CD4-positive, alpha-beta T cell (primary cell): ENCODE data around the gene CASQ2. TPM values are rescaled to one million over a fixed set of nuclear protein-coding genes. Genes with fewer than 3 reads are reported as not detected.

ENCODE experiments used
- ATAC-seq: fragments of 200-7000 bp; cut with Tn5 transposase; one replicate; pipeline ENCODE4 v1.10.0; 2022; ENCODE audit warnings: mild to moderate bottlenecking; ENCODE audit not compliant: poor library complexity
- CTCF ChIA-PET: fragments of 350-600 bp; sonication (Branson Sonifier 250); formaldehyde crosslinking; loops from one replicate; lab custom pipeline; 2021; ENCODE audit warnings: antibody characterized with exemption, inconsistent platforms; lab: Charles Lee
- POLR2A ChIA-PET: fragments of 350-600 bp; sonication (Branson Sonifier 250); formaldehyde crosslinking; loops from one replicate; lab custom pipeline; 2021; ENCODE audit warnings: antibody characterized with exemption, inconsistent platforms; lab: Charles Lee
- DNase-seq, 14 experiments: peaks; one replicate each; pipeline ENCODE4 v3.0.0-alpha.2; 2013 to 2020; ENCODE audit warnings: mixed read lengths in 2 of 14
- H3K27ac ChIP-seq, 2 donors: one replicate each; pipeline versions ENCODE4 v1.5.1 to v1.7.0; 2013; ENCODE audit warnings: low read length in 2 of 2, low read depth in 1 of 2, mild to moderate bottlenecking in 1 of 2
- H3K27me3 ChIP-seq, 2 experiments: 1 replicate in 1 of 2; 2 replicates in 1 of 2; pipeline versions ENCODE4 v1.6.1 to v1.7.0; 2013; ENCODE audit warnings: low read length in 2 of 2, control low read depth in 1 of 2, mild to moderate bottlenecking in 1 of 2, moderate library complexity in 1 of 2; ENCODE audit not compliant: insufficient read depth in 2 of 2, control insufficient read depth in 1 of 2
- H3K36me3 ChIP-seq: one replicate; pipeline ENCODE4 v1.6.1; 2013; ENCODE audit warnings: low read length, control low read depth; ENCODE audit not compliant: insufficient read depth
- H3K4me1 ChIP-seq: one replicate; pipeline ENCODE4 v1.6.1; 2013; ENCODE audit warnings: low read length, control low read depth; ENCODE audit not compliant: insufficient read depth
- H3K4me3 ChIP-seq: one replicate; pipeline ENCODE4 v1.5.1; 2013; ENCODE audit warnings: mild to moderate bottlenecking, low read length, moderate library complexity
- H3K9me3 ChIP-seq, 2 experiments: 1 replicate in 1 of 2; 2 replicates in 1 of 2; pipeline versions ENCODE4 v1.6.1 to v1.7.0; 2013; ENCODE audit warnings: low read length in 2 of 2, mild to moderate bottlenecking in 2 of 2, control low read depth in 1 of 2, moderate library complexity in 1 of 2; ENCODE audit not compliant: control insufficient read depth in 1 of 2, insufficient read depth in 1 of 2
- H3K27ac Mint-ChIP-seq: one replicate; pipeline ENCODE4 v1.8.0; 2020; ENCODE audit warnings: mixed read lengths
- H3K27me3 Mint-ChIP-seq: one replicate; pipeline ENCODE4 v1.8.0; 2021; ENCODE audit warnings: mixed read lengths
- H3K36me3 Mint-ChIP-seq: one replicate; pipeline ENCODE4 v1.8.0; 2021; ENCODE audit warnings: low read depth, mixed read lengths
- H3K4me1 Mint-ChIP-seq: one replicate; pipeline ENCODE4 v1.8.0; 2021; ENCODE audit warnings: low read depth, mixed read lengths
- H3K4me3 Mint-ChIP-seq: one replicate; pipeline ENCODE4 v1.8.0; 2020; ENCODE audit warnings: mild to moderate bottlenecking, mixed read lengths
- H3K9me3 Mint-ChIP-seq: one replicate; pipeline ENCODE4 v1.8.0; 2020; ENCODE audit warnings: mixed read lengths
- CTCF ChIP-seq: fragments of 200-600 bp; IDR thresholded peaks from one replicate; pipeline ENCODE4 v1.8.0; 2022; ENCODE audit warnings: antibody characterized with exemption, mild to moderate bottlenecking
- intact Hi-C, 2 experiments: fragments of 100-400 bp; cut with DNase I in 1 of 2; cut with micrococcal nuclease in 1 of 2; formaldehyde crosslinking; loops; one replicate each; pipeline versions ENCODE4 v1.15.1 to v1.9.0; 2023 to 2025; cut with DNase I, micrococcal nuclease
- total RNA-seq, 174 experiments: library from RNA in 2 of 174; stranded (reverse) in 2 of 174; gene quantifications; one replicate each; pipeline ENCODE4 v1.2.3 and lab custom pipeline; 2021 to 2026

The CASQ2 gene
- total RNA-seq, 2 experiments from 2014 or later, result not detected

GRCh38 chr1:115661157-115661556 is 107.4 kb downstream of the CASQ2 start:
- intact Hi-C loops, result no loop called here
- CTCF ChIA-PET, result no interaction called here
- Histone ChIP-seq H3K4me3 (no peak overlapping the region), H3K9me3 (no peaks in the 10 kb centered on the region), H3K27ac (no peak overlapping the region), H3K27me3 (no peaks in the 10 kb centered on the region), H3K36me3 (peaks cover 4% of the 10 kb centered on the region), H3K4me1 (no peaks in the 10 kb centered on the region)
- Mint-ChIP-seq H3K4me3 (no peak overlapping the region), H3K27me3 (no peaks in the 10 kb centered on the region), H3K9me3 (no peaks in the 10 kb centered on the region), H3K4me1 (no peaks in the 10 kb centered on the region), H3K27ac (no peak overlapping the region), H3K36me3 (peaks cover 9% of the 10 kb centered on the region)
- POLR2A ChIA-PET, result no interaction called here
- no peak for TF ChIP-seq CTCF
- ATAC-seq (no peak), DNase-seq (no peak)

- H3K9me3 ChIP-seq, result no peaks in the 10 kb centered on the region
- TF ChIP-seq CTCF, result no peak
- no peaks in the 10 kb centered on the region for H3K4me1 ChIP-seq
- CTCF ChIA-PET, result no interaction called here
- no peaks in the 10 kb centered on the region for H3K27me3 ChIP-seq
- peaks cover 4% of the 10 kb centered on the region for H3K36me3 ChIP-seq
- no peak overlapping the region for H3K4me3 ChIP-seq
- H3K27ac ChIP-seq, result no peak overlapping the region
- Mint-ChIP-seq H3K4me1 (peaks cover 6% of the 10 kb centered on the region), H3K36me3 (peaks cover 9% of the 10 kb centered on the region), H3K27me3 (no peaks in the 10 kb centered on the region), H3K27ac (no peak overlapping the region), H3K9me3 (no peaks in the 10 kb centered on the region), H3K4me3 (no peak overlapping the region)
- POLR2A ChIA-PET, result no interaction called here
- intact Hi-C loops, result no loop called here
- ATAC-seq, result no peak
- no peak for DNase-seq
Observed at GRCh38 chr1:115660151-115660550, 108.4 kb downstream of the CASQ2 start.

GRCh38 chr1:115658646-115659045 is 109.9 kb downstream of the CASQ2 start:
- Mint-ChIP-seq H3K4me1 (peaks cover 10% of the 10 kb centered on the region), H3K36me3 (peaks cover 5% of the 10 kb centered on the region), H3K9me3 (no peaks in the 10 kb centered on the region), H3K27me3 (no peaks in the 10 kb centered on the region), H3K27ac (no peak overlapping the region), H3K4me3 (no peak overlapping the region)
- CTCF ChIA-PET, result no interaction called here
- intact Hi-C loops, result no loop called here
- no peaks in the 10 kb centered on the region for H3K27me3 ChIP-seq
- ATAC-seq (no peak), DNase-seq (no peak)
- H3K9me3 ChIP-seq, result no peaks in the 10 kb centered on the region
- no peak overlapping the region for H3K27ac ChIP-seq
- POLR2A ChIA-PET, result no interaction called here
- no peak overlapping the region for H3K4me3 ChIP-seq
- no peaks in the 10 kb centered on the region for H3K4me1 ChIP-seq
- no peak for TF ChIP-seq CTCF
- H3K36me3 ChIP-seq, result peaks cover 1% of the 10 kb centered on the region
